ENCODE data around the gene DDX1.

DNA sequence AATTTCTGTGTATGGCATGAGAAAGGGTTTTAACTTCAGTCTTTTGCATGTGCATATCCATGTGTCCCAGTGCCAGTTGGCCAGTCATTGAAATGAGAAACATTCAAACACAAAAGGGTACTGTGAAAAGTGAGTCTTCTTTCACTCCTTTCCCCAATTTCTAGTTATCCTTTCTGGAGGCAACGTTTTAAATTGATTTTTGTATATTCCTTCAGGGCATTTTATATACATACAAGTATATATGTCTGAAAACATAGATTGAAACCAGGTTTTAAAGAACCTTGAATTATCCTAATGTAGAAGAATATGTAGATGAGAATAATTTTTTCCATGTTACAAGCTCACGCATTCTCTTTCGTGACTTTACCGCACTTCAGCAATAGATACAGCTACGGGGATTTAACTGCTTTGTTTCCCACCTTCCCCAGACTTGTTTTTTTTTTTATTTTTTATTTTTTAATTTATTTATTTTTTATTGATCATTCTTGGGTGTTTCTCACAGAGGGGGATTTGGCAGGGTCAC, 18.8 kb downstream of the DDX1 start:
- TF ChIP-seq, protein P1, sequence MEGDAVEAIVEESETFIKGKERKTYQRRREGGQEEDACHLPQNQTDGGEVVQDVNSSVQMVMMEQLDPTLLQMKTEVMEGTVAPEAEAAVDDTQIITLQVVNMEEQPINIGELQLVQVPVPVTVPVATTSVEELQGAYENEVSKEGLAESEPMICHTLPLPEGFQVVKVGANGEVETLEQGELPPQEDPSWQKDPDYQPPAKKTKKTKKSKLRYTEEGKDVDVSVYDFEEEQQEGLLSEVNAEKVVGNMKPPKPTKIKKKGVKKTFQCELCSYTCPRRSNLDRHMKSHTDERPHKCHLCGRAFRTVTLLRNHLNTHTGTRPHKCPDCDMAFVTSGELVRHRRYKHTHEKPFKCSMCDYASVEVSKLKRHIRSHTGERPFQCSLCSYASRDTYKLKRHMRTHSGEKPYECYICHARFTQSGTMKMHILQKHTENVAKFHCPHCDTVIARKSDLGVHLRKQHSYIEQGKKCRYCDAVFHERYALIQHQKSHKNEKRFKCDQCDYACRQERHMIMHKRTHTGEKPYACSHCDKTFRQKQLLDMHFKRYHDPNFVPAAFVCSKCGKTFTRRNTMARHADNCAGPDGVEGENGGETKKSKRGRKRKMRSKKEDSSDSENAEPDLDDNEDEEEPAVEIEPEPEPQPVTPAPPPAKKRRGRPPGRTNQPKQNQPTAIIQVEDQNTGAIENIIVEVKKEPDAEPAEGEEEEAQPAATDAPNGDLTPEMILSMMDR (conservative IDR thresholded peaks at IDR 0.05; ENCODE audit: low read depth, low read length) = no peak
- TF ChIP-seq POLR2A (IDR thresholded peaks at IDR 0.05; ENCODE audit: low read depth, low read length) (no peak), RFX5 (IDR thresholded peaks at IDR 0.05; ENCODE audit: low read depth, low read length) (no peak), FOS (IDR thresholded peaks at IDR 0.05; ENCODE audit: low read depth, low read length) (no peak), RAD21 (IDR thresholded peaks at IDR 0.05; ENCODE audit: low read length) (no peak), SMC3 (IDR thresholded peaks at IDR 0.05; ENCODE audit: low read depth, low read length) (no peak), USF2 (IDR thresholded peaks at IDR 0.05; ENCODE audit: low read depth, low read length) (no peak), NFE2L2 (IDR thresholded peaks at IDR 0.05; ENCODE audit: low read depth, low read length) (no peak)
- TF ChIP-seq, protein P2, sequence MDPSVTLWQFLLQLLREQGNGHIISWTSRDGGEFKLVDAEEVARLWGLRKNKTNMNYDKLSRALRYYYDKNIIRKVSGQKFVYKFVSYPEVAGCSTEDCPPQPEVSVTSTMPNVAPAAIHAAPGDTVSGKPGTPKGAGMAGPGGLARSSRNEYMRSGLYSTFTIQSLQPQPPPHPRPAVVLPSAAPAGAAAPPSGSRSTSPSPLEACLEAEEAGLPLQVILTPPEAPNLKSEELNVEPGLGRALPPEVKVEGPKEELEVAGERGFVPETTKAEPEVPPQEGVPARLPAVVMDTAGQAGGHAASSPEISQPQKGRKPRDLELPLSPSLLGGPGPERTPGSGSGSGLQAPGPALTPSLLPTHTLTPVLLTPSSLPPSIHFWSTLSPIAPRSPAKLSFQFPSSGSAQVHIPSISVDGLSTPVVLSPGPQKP (IDR thresholded peaks at IDR 0.05; ENCODE audit: borderline replicate concordance, low read depth, low read length) = no peak

Measured in IMR-90 (cell line).